HCT116 (cell line): Measurements from ENCODE around the gene RALGPS2. TPM values are rescaled to one million over a fixed set of nuclear protein-coding genes. Genes with fewer than 3 reads are reported as not detected.

Experiments
- ATAC-seq: fragments of 200-7000 bp; cut with Tn5 transposase; 2 replicates; pipeline ENCODE4 v1.9.1; 2020; ENCODE audit warnings: mild to moderate bottlenecking, moderate library complexity
- BruUV-seq: library from RNA; stranded (reverse); fragments of 400-500 nt; replicated peaks from 2 replicates; lab custom pipeline; 2021; lab: Mats Ljungman, UMichigan
- CTCF ChIA-PET: fragments of 300-600 bp; sonication (Branson Sonifier 250); formaldehyde crosslinking; loops from one replicate; lab custom pipeline; 2021; ENCODE audit warnings: antibody characterized with exemption; lab: Charles Lee
- POLR2A ChIA-PET: fragments of 300-600, 350-600 bp; sonication (Branson Sonifier 250); formaldehyde crosslinking; loops from one replicate; lab custom pipeline; 2021; ENCODE audit warnings: antibody characterized with exemption; lab: Charles Lee
- RAD21 ChIA-PET, 2 experiments: fragments of 300-600 bp; sonication (Branson Sonifier 250); formaldehyde crosslinking; loops; one replicate each; lab custom pipeline; 2023; ENCODE audit warnings: low total read pairs in 2 of 2; ENCODE audit not compliant: uncharacterized antibody in 2 of 2, unreplicated experiment in 2 of 2, low non-redundant PET in 1 of 2; lab: Charles Lee
- DNase-seq: peaks from one replicate; pipeline ENCODE4 v3.0.0-alpha.2; 2010; ENCODE audit warnings: low read depth, low spot score
- H2AFZ ChIP-seq: fragments of 200-600 bp; shearing (Covaris generic), sonication (generic); 2 replicates; pipeline ENCODE4 v1.6.1; 2017; ENCODE audit warnings: low read depth, mixed run types, mixed read lengths, antibody characterized with exemption, low read length; ENCODE audit not compliant: poor library complexity, severe bottlenecking
- H3K27ac ChIP-seq: 2 replicates; pipeline ENCODE4 v1.5.1; 2012; ENCODE audit warnings: low read depth, low read length
- H3K27me3 ChIP-seq: fragments of 200-600 bp; sonication (generic); 2 replicates; pipeline ENCODE4 v1.6.1; 2016; ENCODE audit warnings: mixed run types, low read length, mixed read lengths; ENCODE audit not compliant: insufficient read depth
- H3K36me3 ChIP-seq, 2 experiments: fragments of 200-500 bp in 1 of 2; fragments of 200-600 bp in 1 of 2; sonication (Bioruptor generic) in 1 of 2; sonication (generic) in 1 of 2; 2 replicates each; pipeline versions ENCODE4 v1.5.1 to v1.6.1; 2014 to 2016; ENCODE audit warnings: low read length in 2 of 2, inconsistent platforms in 1 of 2, mixed read lengths in 1 of 2, mixed run types in 1 of 2; ENCODE audit not compliant: insufficient read depth in 2 of 2, control insufficient read depth in 1 of 2
- H3K4me1 ChIP-seq, 2 experiments: fragments of 200-600 bp in 1 of 2; sonication (generic) in 1 of 2; 2 replicates each; pipeline versions ENCODE4 v1.5.1 to v1.6.1; 2012 to 2017; ENCODE audit warnings: low read length in 2 of 2, inconsistent platforms in 1 of 2, mild to moderate bottlenecking in 1 of 2, mixed read lengths in 1 of 2, mixed run types in 1 of 2, moderate library complexity in 1 of 2; ENCODE audit not compliant: insufficient read depth in 2 of 2, control insufficient read depth in 1 of 2
- H3K4me2 ChIP-seq: fragments of 200-600 bp; sonication (generic); 2 replicates; pipeline ENCODE4 v1.6.1; 2017; ENCODE audit warnings: mixed run types, low read length, mixed read lengths
- H3K4me3 ChIP-seq, 2 experiments: fragments of 200-600 bp in 1 of 2; sonication (generic) in 1 of 2; replicated peaks in 1 of 2; 2 replicates each; pipeline ENCODE4 v1.5.1; 2011 to 2016; ENCODE audit warnings: low read length in 2 of 2, control low read depth in 1 of 2, low read depth in 1 of 2, mild to moderate bottlenecking in 1 of 2, mixed read lengths in 1 of 2, mixed run types in 1 of 2
- H3K79me2 ChIP-seq: fragments of 200-600 bp; sonication (generic); 2 replicates; pipeline ENCODE4 v1.6.1; 2017; ENCODE audit warnings: mild to moderate bottlenecking, mixed run types, low read length, moderate library complexity, mixed read lengths; ENCODE audit not compliant: insufficient read depth
- H3K9ac ChIP-seq: fragments of 200-600 bp; sonication (generic); 2 replicates; pipeline ENCODE4 v1.6.1; 2016; ENCODE audit warnings: low read length, mixed read lengths
- H3K9me2 ChIP-seq: fragments of 200-600 bp; sonication (generic), shearing (Covaris generic); 2 replicates; pipeline ENCODE4 v1.6.1; 2017; ENCODE audit warnings: mixed run types, mild to moderate bottlenecking, moderate library complexity; ENCODE audit not compliant: insufficient read depth
- H3K9me3 ChIP-seq, 2 experiments: fragments of 200-500 bp in 1 of 2; fragments of 200-600 bp in 1 of 2; sonication (Bioruptor generic) in 1 of 2; sonication (generic) in 1 of 2; 2 replicates each; pipeline ENCODE4 v1.6.1; 2014 to 2017; ENCODE audit warnings: low read length in 2 of 2, mixed read lengths in 2 of 2, inconsistent platforms in 1 of 2, low read depth in 1 of 2, mild to moderate bottlenecking in 1 of 2, mixed run types in 1 of 2, moderate library complexity in 1 of 2; ENCODE audit not compliant: control insufficient read depth in 1 of 2, insufficient read depth in 1 of 2
- H4K20me1 ChIP-seq: fragments of 200-600 bp; sonication (generic), shearing (Covaris generic); 2 replicates; pipeline ENCODE4 v1.6.1; 2017; ENCODE audit warnings: mixed run types, mild to moderate bottlenecking, moderate library complexity; ENCODE audit not compliant: insufficient read depth
- CBX3 ChIP-seq: IDR thresholded peaks from 2 replicates; pipeline ENCODE4 v1.6.1; 2012; ENCODE audit warnings: low read depth
- CEBPB ChIP-seq: IDR thresholded peaks from 2 replicates; pipeline ENCODE4 v1.6.1; 2012; ENCODE audit warnings: low read depth
- POLR2A ChIP-seq: IDR thresholded peaks from 2 replicates; pipeline ENCODE4 v1.7.0; 2011; ENCODE audit warnings: borderline replicate concordance; ENCODE audit not compliant: insufficient read depth, insufficient read length; ENCODE audit errors: extremely low read depth
- POLR2AphosphoS5 ChIP-seq: IDR thresholded peaks from 2 replicates; pipeline ENCODE4 v1.6.1; 2011; ENCODE audit warnings: mild to moderate bottlenecking, low read depth, low read length, moderate library complexity
- SIN3A ChIP-seq: IDR thresholded peaks from 2 replicates; pipeline ENCODE4 v1.6.1; 2012; ENCODE audit warnings: low read depth
- TCF7L2 ChIP-seq: IDR thresholded peaks from 2 replicates; pipeline ENCODE4 v1.7.0; 2011; ENCODE audit warnings: borderline replicate concordance, inconsistent platforms; ENCODE audit not compliant: insufficient read depth, insufficient read length; ENCODE audit errors: extremely low read depth
- intact Hi-C: fragments of 100-400 bp; cut with micrococcal nuclease; formaldehyde crosslinking; loops from 2 replicates; pipeline ENCODE4 v1.10.0; 2022
- total RNA-seq: library from RNA; stranded (reverse); gene quantifications from one replicate; pipeline ENCODE4 v1.2.1, GENCODE V29; 2021; ENCODE audit not compliant: unreplicated experiment
- TF ChIP-seq, protein P1 (sequence below): IDR thresholded peaks from 2 replicates; pipeline ENCODE4 v1.6.1; 2012; ENCODE audit warnings: low read depth
- TF ChIP-seq, protein P2 (sequence below): IDR thresholded peaks from 2 replicates; pipeline ENCODE4 v1.6.1; 2011; ENCODE audit warnings: mild to moderate bottlenecking, low read length, moderate library complexity; ENCODE audit not compliant: insufficient replicate concordance; ENCODE audit errors: extremely low read depth

Gene RALGPS2
- total RNA-seq, 1 experiment from 2014 or later: 25.6 TPM

DNA sequence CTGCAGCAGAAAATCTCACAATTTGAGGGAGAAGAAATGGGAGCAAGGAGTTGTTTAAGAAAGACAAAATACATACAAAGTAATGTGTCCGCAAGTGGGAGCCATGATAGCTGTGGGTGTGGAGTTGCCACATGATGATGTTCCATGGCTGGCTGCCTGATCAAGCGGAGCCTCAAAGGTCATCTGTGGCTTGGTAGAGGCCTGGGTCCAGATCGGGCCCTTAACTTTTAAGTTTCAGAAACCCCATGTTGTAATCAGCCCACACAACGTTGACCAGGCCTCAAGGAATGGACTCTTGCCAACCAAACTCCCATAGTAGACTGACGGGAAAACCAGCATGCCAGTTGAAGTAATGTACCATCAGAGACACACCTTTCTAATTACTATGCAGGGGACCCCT is 210.6 kb downstream of the RALGPS2 start:
- intact Hi-C loops: no loop called here
- ChIA-PET CTCF (no interaction called here), POLR2A (no interaction called here)

More for the DNA sequence above, 210.6 kb downstream of the RALGPS2 start:
- 0 out of 2 replicates have a peak, but pooled peaks cover 4% of the 10 kb centered on the region for H3K9me2 ChIP-seq
- H3K4me2 ChIP-seq: no peak overlapping the region
- ATAC-seq (no peak), DNase-seq (no peak)
- H3K9ac ChIP-seq: no peak overlapping the region
- H2AFZ ChIP-seq: no peak overlapping the region
- TF ChIP-seq, protein P1, sequence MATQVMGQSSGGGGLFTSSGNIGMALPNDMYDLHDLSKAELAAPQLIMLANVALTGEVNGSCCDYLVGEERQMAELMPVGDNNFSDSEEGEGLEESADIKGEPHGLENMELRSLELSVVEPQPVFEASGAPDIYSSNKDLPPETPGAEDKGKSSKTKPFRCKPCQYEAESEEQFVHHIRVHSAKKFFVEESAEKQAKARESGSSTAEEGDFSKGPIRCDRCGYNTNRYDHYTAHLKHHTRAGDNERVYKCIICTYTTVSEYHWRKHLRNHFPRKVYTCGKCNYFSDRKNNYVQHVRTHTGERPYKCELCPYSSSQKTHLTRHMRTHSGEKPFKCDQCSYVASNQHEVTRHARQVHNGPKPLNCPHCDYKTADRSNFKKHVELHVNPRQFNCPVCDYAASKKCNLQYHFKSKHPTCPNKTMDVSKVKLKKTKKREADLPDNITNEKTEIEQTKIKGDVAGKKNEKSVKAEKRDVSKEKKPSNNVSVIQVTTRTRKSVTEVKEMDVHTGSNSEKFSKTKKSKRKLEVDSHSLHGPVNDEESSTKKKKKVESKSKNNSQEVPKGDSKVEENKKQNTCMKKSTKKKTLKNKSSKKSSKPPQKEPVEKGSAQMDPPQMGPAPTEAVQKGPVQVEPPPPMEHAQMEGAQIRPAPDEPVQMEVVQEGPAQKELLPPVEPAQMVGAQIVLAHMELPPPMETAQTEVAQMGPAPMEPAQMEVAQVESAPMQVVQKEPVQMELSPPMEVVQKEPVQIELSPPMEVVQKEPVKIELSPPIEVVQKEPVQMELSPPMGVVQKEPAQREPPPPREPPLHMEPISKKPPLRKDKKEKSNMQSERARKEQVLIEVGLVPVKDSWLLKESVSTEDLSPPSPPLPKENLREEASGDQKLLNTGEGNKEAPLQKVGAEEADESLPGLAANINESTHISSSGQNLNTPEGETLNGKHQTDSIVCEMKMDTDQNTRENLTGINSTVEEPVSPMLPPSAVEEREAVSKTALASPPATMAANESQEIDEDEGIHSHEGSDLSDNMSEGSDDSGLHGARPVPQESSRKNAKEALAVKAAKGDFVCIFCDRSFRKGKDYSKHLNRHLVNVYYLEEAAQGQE: no peak
- TF ChIP-seq TCF7L2 (no peak), SIN3A (no peak), CBX3 (no peak), POLR2AphosphoS5 (no peak), CEBPB (no peak), POLR2A (no peak)
- TF ChIP-seq, protein P2, sequence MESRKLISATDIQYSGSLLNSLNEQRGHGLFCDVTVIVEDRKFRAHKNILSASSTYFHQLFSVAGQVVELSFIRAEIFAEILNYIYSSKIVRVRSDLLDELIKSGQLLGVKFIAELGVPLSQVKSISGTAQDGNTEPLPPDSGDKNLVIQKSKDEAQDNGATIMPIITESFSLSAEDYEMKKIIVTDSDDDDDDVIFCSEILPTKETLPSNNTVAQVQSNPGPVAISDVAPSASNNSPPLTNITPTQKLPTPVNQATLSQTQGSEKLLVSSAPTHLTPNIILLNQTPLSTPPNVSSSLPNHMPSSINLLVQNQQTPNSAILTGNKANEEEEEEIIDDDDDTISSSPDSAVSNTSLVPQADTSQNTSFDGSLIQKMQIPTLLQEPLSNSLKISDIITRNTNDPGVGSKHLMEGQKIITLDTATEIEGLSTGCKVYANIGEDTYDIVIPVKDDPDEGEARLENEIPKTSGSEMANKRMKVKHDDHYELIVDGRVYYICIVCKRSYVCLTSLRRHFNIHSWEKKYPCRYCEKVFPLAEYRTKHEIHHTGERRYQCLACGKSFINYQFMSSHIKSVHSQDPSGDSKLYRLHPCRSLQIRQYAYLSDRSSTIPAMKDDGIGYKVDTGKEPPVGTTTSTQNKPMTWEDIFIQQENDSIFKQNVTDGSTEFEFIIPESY: no peak
- H3K27ac ChIP-seq: no peak overlapping the region
- no peak overlapping the region for H3K4me3 ChIP-seq
- RAD21 ChIA-PET: no interaction called here
- no peaks in the 10 kb centered on the region for H3K4me1 ChIP-seq
- no peaks in the 10 kb centered on the region for H3K27me3 ChIP-seq
- H4K20me1 ChIP-seq: no peaks in the 10 kb centered on the region
- no peaks in the 10 kb centered on the region for H3K9me3 ChIP-seq
- no peaks in the 10 kb centered on the region for H3K79me2 ChIP-seq
- no peaks in the 10 kb centered on the region for H3K36me3 ChIP-seq
- BruUV-seq: no TSS peak
